ENCODE results near the gene SF1.

SF1 gene

DNA sequence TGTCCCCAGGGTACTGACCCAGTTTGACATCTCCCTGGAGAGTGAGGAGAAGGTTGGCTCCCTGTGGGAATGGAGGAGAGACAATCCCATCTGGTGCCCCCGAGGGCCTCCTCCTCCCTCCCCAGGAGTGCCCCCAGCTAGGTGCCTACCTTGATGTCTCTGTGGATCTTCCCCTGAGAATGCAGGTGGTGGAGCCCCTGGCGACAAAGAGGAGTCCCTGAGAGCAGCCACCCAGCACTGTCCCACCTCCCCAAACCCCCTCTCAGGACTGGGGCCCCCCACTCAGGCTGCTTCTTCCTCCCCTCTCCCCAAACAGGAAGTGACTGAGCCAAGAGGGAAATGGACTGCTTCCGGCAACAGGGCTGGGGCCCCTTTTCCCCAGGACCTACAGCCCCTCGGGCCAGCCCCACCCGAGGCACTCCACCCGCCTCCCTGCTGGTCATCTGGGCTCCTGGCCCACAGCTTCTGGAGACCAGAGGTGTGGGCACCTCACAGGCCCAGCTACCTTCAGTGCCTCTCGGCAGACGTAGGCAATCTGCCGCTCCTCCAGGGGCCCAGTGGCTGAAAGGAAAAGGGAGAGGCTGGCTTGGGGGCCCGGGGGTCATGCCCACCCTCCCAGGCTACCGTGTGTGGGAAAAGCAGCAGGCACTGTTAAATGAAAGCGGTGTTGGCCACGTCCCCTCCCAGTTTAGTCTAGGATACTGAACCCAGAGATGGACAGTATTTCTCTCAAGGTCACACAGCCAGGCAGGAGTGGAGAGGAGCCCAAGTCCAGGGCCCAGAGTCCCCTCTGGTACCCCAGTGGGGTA lies 23.4 kb upstream of the SF1 start:
- DNase-seq = no peak

DNA sequence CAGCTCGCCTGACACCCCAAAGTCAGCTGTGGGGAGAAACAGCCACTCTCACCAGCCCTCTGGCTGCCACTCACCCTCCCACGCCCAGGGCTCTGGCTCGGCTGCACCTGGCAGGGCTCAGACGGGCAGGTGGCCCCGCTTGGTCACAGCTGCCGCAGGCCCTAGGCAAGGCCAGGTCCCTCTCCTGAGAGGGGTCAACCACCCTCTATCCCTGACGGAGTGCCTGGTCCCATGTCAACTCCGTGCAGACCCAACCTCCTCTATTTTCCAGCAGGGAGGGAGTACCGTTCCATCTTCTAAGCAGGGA lies 22.8 kb upstream of the SF1 start:
- DNase-seq = no peak

DNA sequence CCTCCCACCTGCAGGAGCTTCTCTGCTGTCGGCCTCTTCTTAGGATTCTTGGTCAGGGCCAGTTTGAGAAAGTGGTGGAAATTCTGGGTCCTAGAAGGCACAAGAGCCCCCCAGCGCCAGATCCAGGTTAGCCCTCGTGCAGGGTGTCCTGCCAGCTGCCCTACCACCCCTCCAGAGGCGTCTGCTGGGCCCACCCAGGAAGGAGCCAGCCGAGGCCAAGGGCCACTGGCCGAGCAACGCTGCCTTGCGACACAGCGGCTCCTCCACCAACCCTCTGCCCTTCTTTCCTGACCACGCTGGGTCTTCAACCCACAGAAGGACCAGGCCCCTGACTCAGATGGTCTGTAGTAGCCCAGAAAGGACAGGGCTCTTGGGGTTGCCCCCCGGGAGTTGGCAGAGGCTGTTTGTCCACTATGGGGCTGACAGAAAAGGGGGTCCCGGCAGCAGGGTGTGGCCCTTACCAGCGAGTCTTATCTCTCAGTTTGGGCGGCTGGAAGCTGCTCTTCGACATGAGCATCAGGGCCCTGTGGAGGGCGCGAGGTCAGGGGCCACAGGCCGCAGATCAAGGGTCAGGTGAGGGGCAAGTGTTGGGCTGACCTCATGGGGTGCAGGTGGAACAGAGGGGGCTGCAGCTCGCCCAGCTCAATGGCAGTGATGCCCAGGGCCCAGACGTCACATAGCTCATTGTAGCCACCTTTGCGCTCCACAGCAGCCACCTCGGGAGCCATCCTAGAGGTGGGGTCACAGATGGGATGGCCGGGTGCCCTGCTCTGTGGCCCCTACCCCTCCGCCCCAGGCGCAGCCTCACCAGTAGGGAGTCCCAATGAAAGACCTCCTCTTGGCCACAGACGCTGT lies 22.2 kb upstream of the SF1 start:
- DNase-seq = no peak

DNA sequence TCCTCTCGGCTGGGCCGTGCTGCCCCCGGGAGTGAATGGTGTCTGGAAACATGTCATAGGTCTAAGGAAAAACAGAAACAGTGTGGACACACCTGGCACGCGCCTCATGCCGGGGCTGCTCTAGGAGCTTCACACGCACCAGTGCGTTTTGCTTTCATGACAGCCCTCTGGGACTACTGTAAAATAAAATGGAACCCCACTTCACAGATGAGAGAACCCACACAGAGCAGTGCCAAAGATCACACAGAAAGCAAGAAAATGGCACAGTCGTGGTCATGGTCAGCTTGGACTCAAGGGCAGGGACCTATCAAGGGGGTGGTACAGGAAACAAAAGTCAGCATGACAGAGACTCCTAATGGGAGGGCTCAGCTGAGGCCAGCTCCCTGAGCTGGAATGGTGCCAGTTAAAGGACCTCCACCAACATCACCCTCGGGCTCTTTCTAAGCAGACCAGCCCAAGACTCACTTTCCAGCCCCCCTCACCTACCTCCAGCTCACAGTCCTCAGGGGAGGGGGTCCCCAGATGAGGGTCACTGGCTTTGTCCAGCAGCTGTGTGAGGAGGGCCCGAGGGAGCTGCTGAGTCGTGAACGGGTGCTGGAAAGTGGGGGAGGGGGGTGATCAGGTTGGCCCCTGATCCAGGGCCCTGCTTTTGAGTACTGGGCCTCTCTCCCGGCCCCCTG lies 21.4 kb upstream of the SF1 start:
- DNase-seq = no peak

DNA sequence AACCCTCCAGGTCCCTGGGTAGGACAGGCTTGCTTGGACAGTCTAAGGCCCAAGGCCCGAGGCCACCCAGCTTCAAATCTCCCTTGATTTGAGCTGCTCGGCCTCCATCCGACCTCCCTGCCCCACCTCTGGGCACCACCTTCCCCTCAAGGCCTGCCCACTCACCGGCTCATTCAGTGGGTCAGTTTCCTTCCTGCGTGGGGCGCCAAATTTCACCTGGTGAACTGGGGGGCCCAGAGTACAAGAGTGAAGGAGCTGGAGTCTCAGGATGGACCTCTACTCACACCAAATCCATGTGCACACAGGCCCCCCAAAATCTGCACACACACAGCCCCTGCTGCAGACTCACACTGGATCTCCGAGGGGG lies 20.9 kb upstream of the SF1 start:
- no peak for DNase-seq

DNA sequence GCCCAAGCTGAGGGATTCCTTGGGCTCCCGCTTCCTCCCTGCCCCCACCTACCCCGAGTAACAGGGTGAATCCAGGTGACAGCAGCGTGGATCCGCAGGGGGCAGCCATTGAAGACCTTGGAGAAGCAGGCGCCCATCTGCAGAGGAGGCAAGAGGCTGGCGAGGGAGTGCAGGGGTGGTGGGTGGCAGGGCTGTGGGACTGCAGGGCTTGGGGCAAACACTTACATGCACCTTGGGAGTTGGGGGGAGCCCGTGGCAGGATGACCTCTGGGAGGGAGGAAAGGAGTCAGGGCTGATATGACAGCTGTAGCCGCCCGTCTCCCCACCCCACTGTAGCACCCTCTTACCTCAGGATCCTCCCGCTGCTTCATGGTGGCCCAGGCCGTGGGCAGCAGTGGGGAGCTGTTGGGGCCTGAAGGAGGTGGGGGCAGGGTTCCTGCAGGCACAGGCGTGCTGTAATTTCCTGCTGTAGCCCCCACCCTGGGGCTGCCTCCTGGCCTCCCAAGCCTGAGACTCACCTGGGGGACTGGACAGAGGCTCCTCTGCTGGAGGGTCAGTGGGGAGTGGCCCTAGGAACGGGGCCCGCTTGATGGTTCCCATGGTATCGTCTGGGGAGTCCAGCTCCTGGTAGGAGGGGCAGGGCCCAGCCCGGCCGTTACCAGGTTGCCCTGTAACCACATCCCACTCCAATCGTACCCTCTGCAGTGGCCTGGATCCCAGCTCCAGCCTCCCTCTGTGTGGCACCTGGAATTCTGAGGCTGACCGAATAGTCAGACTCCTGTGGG lies 18.6 kb upstream of the SF1 start:
- DNase-seq = no peak

DNA sequence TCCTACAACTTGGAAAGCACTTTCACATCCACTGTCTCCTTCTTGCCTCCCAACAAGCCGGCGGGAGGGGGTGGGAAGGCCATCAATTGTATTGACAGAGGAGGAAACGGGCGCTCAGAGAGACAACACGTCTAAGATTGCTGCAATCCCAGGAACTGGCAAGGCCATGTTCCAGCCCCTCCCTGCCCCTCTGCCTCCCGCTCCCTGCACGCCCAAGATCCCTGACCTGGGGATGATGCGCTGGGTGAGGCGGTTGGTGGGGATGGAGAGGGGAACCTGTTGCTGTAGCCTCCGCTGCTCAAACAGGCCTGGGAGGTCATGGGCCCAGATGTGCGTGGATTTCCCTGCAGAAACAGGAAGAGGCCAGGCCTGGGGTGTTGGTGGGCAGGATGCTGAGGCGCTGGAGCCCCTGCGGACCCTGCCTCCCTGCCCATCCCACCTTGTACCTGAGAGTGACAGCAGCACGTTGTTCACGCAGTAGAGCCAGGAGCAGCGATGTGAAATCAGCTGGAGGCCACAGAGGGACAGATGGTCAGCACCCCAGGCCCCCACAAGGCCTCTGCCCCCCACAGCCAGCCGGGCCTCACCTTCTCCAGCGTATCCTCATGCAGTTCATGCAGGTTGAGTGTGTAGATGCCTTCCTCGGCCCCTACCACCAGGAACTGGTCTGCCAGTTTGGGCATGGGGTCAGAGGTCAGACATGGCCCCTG lies 17.9 kb upstream of the SF1 start:
- no peak for DNase-seq

DNA sequence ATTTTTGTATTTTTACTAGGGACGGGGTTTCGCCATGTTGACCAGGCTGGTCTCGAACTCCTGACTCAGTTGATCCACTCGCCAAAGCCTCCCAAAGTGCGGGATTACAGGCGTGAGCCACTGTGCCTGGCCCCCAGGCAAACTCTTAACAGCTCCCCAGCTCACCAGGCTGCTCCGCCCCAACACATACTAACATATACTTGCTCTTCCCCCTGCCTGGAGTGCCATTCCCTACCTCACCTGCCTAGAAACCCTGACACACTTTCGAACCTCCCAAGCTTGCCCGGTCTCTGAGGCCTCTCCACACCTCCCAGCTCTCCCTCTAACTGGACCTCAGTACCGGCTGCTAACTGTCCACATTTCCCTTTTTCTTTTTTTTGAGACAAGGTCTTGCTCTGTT lies 16.2 kb upstream of the SF1 start:
- no peak for DNase-seq

DNA sequence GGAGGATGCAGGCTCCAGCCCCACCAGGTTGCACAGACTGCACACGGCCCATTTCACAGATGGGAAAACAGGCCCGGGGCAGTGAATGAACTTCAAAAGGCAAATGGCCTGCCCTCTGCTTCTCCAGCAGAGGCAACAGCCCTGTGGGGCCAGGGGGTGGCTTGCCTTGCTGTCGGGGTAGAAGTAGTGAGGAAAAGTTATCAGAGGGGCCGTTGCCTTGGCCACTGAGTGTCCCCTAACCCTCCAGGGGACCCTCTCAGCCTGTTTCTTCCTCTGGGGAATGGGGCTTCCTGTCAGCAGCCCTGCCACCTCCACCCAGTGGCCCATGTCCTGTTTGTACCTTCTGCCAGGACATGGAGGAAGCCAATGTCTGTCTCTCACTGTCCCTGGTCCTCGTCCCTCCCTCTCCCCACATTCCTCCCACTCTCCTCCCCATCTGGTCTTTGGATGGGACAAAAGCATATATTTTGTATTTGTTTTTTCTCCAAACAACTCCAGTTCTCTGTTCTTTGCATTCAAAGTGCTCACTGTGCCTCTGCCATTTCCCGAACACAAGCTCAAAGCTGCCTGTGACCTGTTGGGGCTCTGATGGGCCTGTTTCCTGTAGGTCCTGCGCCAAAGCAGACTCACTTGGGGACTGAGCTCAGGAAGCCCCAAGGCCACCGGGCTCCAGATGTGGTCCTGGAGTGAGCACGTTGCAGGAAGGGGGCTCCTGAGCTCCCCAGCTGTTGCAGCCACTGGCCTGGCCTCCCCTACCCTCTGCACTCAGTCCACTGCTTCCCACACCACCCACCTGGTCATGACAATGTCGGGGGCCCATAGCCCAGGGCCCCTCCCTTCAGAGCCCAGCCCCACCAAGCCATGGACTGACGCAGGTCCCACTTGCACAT lies 15.2 kb upstream of the SF1 start:
- DNase-seq = no peak

DNA sequence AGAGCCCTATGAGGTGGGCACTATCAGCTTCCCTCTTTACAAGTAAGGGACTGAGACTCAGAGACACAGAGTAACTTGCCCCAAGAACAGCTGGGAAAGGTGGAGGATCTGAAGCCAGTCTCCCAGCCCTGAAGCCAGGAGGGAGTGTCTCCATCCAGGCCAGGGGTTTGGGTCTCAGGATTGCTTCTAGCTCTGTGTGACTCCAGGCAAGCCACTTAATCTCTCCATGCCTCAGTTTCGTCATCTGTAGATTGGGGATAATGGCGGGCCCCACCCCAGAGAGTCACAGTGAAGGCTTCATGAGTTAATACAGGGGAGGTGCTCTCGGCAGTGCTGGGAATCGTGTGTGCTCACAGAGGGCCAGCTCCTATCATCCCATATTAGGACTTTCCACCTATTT lies 14.1 kb upstream of the SF1 start:
- DNase-seq = no peak

DNA sequence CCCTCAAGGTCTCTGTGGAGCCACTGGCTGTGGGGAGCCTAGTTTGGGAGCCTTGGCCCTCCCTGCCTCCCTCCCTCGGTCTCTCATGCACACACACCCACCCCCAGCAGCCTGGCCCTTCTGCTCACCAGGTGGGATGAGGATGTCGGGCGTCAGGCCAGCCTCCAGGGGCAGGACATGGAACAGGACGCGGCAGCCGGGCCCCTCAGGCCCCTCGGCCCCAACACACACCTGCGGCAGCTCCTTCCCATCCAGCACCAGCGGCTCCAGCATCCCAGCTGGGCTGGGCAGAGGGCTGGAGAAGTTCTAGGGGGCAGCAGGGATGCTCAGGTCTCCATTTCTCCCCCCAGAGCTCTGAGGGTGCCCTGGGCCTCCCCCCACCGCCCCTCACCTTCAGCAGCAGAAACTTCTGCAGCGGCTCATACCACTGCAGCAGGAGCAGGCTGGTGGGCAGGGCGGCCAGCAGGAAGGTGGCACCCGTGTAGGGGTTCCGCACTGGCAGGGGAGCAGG lies 13.5 kb upstream of the SF1 start:
- no peak for DNase-seq

DNA sequence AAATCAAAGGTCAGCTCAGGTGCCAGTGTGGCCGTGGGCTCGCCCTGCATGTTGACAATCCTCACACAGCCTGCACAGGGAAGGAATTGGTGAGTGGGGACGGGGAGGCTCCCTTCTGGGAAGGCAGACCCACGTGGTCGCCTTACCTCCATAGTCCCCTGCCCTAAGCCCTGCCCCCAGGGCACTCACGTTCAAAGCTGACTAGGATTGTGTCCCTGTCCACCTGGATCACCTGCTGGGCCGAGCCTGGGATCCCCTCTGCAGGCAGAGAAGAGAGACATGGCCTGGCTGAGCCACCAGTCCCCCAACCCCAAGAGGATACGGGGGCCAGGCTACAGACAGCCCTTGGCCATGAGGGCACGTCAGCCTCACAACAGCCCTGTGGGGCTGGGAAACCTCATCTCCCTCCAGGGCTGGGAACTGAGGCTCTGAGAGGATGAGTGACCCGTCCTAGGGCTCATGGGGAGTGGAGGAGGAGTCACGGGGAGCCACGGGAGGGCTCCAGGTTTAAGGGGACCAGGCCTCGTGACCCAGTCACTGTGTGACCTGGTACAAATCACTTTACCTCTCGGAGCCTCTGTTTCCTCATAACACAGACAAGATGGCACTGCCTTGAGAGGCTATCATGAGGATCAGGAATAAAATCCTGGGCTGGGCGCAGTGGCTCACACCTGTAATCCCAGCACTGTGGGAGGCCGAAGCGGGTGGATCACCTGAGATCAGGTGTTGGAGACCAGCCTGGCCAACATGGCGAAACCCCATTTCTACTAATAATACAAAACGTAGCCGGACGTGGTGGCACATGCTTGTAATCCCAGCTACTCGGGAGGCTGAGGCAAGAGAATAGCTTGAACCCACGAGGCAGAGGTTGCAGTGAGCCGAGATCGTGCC lies 12.1 kb upstream of the SF1 start:
- no peak for DNase-seq

DNA sequence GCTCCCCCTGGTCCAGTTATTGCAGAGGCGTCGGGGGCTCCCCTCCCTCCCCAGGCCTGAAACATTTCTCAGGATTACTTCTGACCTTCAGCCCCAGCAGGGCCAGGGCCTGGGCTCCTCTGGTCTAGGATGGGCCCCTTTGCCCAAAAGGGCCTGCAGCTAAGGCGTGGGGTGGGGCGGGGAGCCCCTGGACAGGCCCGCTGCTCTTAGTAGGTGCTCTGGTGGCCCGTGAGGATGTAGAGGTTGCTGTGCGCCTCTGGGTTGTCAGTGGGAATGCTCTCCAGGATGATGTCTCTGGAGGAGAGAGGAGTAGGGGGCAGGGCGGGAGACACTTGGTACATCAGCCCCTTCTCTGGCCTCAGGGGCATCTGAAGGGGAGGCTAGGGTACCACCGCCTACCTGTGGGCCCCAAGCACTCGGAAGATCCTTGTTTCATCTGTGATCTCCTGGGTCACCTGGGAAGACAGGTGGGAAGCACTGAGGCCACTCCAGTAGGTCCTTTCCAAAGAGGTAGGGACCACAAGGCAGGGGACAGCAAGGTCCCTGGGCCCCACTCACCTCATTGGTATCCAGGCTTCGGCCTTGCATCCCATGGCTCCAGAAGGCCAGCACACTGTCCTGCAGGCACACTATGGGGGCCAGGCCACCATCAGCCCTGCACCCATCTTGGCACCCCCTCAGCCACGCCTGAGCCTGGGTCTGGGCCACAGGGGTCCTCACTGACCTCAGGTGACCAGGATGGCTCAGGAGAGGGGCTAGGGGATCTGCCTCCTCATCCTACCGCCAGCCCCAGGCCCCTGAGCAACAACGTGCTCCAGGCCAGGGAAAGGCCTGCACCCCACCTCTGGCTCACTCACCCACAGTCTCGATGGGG lies 11.2 kb upstream of the SF1 start:
- DNase-seq = no peak

DNA sequence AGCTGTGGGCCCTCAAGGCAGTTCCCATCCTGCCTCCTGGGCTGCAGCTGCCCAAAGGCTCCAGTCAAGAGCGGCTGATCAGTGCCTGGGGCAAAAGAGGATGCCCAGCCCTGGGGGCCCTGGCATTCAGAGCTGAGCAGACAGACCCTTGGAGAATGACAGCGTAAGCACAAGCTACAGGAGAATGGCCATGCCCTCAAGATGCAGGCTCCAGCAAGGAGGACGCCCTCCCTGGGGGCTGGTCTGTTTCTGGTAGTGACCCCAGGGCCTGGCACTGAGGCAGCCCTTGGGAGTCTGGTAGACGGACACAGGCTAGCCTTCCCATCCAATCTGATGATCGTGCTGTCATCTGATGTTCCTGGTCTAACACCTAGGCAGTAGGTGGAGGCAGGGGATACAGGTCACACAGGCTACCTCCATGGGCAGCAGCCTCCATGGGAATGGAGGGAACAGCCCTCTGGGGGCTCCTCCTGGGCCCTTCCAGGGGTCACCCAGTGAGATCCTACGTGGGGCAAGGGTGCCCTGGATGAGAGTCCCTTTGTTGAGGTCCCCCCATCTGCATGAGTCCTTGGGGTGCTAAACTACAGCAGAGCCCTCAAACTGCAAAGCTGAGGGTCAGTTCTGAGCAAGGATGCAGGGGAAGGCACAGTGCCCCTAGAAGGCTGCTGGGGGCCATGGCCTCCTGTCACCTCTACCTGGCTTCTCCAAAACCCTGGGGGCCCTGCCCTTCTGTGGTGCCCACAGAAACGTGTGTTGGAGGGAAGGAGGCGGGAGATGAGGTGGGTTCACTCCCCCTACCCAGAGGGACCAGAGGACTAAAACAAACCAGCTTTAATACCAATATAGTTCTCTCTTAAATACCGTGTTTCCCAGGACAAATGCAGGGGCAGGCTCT lies 10.2 kb upstream of the SF1 start:
- no peak for DNase-seq

DNA sequence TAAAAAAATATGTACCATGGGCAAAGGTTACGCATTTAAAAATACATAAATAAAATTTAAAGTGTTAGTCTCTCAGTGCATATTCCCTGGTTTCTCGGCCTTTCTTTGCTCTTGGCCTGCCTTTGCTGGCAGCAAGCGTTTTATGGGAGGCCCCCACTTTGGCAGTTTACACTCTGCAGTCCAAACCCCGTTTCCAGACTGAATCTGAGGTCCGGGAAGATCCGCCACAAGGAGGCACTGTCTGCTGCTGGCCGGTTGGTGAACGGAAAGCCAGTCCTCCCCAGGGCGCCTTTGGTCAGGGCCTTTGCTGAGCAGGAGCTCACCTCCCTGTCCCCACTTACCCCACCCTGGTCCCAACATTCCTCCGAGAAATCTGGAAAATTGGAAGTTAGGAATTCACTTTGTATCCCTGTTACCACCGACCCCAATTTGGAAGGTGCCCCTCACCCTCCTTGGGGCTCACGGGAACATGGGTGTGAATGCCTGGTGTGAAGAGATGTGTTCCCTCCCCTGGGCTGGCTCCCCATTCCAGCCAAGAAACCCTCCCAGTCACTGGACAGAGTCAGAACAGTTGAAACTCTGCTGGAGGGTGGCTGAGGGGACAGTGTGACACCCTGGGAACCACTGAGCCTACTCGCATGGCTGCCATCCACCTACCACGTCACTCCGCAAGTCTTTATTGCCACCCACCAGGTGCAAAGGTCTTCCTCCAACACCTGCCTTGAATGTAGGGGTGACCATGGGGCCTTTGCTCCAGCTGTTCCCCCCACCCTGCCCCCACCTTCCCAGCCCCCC lies 9.4 kb upstream of the SF1 start:
- DNase-seq = peak in 1 of 2 donors; percentile 85

DNA sequence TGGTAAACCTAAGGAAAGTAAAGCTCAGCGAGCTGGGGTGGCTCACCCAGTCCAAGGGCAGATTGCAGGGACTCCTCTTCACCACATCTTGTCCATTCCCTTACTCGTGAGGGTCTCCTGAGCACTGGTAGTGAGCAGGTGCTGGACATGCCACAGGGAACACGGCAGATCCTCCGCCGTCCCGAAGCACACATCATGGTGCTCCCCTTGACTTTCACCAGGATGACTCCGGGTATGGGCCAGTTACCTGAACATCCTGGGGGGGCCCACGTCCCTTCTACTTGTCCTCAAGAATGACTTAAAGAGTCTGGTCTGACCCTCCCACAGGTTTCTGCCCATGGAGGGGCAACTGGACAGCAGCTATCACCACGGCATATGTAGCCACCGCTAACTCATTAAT lies 8.0 kb upstream of the SF1 start:
- DNase-seq = no peak
